Osteocyte (in vitro differentiated cells): Measurements from ENCODE around the gene HK2. TPM values are rescaled to one million over a fixed set of nuclear protein-coding genes. Genes with fewer than 3 reads are reported as not detected.
"Not testable (repeated sequence)": the region's sequence is repeated elsewhere in the genome, so short reads cannot be mapped to it uniquely, and the experiment has no call there.

Experiments
- DNase-seq: peaks from one replicate; pipeline ENCODE4 v3.0.0; 2021; ENCODE audit warnings: mixed read lengths; ENCODE audit not compliant: unreplicated experiment; ENCODE audit errors: extremely low spot score
- H3K27ac Mint-ChIP-seq: one replicate; pipeline ENCODE4 v1.8.0; 2021; ENCODE audit warnings: mild to moderate bottlenecking, mixed read lengths; ENCODE audit not compliant: unreplicated experiment
- H3K27me3 Mint-ChIP-seq: one replicate; pipeline ENCODE4 v1.8.0; 2021; ENCODE audit warnings: mixed read lengths; ENCODE audit not compliant: unreplicated experiment
- H3K36me3 Mint-ChIP-seq: one replicate; pipeline ENCODE4 v1.8.0; 2021; ENCODE audit warnings: mixed read lengths; ENCODE audit not compliant: unreplicated experiment
- H3K4me1 Mint-ChIP-seq: one replicate; pipeline ENCODE4 v1.8.0; 2021; ENCODE audit warnings: mixed read lengths; ENCODE audit not compliant: unreplicated experiment
- H3K4me3 Mint-ChIP-seq: one replicate; pipeline ENCODE4 v1.8.0; 2021; ENCODE audit warnings: mild to moderate bottlenecking, moderate library complexity, mixed read lengths; ENCODE audit not compliant: unreplicated experiment
- H3K9me3 Mint-ChIP-seq: one replicate; pipeline ENCODE4 v1.8.0; 2021; ENCODE audit warnings: mixed read lengths; ENCODE audit not compliant: unreplicated experiment
- CTCF ChIP-seq: fragments of 200-600 bp; sonication (generic); IDR thresholded peaks from 2 replicates; pipeline ENCODE4 v1.5.0; 2021; ENCODE audit warnings: antibody characterized with exemption, mild to moderate bottlenecking, moderate library complexity
- total RNA-seq: library from RNA; stranded (reverse); gene quantifications from 2 replicates; pipeline ENCODE4 v1.2.1, GENCODE V29; 2021

The HK2 gene
- total RNA-seq, 1 donor from 2014 or later, result 14.1 TPM

- DNase-seq, result no peak
- Mint-ChIP-seq H3K4me3 (no peak overlapping the region), H3K9me3 (peaks cover 3% of the 10 kb centered on the region), H3K36me3 (no peaks in the 10 kb centered on the region), H3K27ac (no peak overlapping the region), H3K27me3 (peaks cover 4% of the 10 kb centered on the region), H3K4me1 (peaks cover 5% of the 10 kb centered on the region)
- no peak for TF ChIP-seq CTCF
Observed at GRCh38 chr2:74828543-74828942, 5.4 kb upstream of the HK2 start.

- H3K27ac Mint-ChIP-seq, result no peak overlapping the region
- TF ChIP-seq CTCF, result no peak
- H3K4me3 Mint-ChIP-seq, result no peak overlapping the region
- H3K9me3 Mint-ChIP-seq, result peaks cover 3% of the 10 kb centered on the region
- H3K36me3 Mint-ChIP-seq, result no peaks in the 10 kb centered on the region
- peaks cover 4% of the 10 kb centered on the region for H3K27me3 Mint-ChIP-seq
- H3K4me1 Mint-ChIP-seq, result peaks cover 22% of the 10 kb centered on the region
- no peak for DNase-seq
Observed at GRCh38 chr2:74831693-74832530, 2.0 kb upstream of the HK2 start.

- peak overlapping the region; percentile 93 for H3K27ac Mint-ChIP-seq
- peak overlapping the region; percentile 91 for H3K4me3 Mint-ChIP-seq
- not testable (repeated sequence) for DNase-seq, H3K9me3 Mint-ChIP-seq, H3K36me3 Mint-ChIP-seq, H3K27me3 Mint-ChIP-seq
- H3K4me1 Mint-ChIP-seq, result peaks cover 27% of the 10 kb centered on the region
Observed at GRCh38 chr2:74834234-74834791, 386 bp downstream of the HK2 start.

- peak overlapping the region; percentile 93 for H3K27ac Mint-ChIP-seq
- no peak for DNase-seq
- no peaks in the 10 kb centered on the region for H3K36me3 Mint-ChIP-seq
- H3K9me3 Mint-ChIP-seq, result peaks cover 3% of the 10 kb centered on the region
- H3K4me1 Mint-ChIP-seq, result peaks cover 27% of the 10 kb centered on the region
- no peaks in the 10 kb centered on the region for H3K27me3 Mint-ChIP-seq
- TF ChIP-seq CTCF, result no peak
- peak overlapping the region; percentile 91 for H3K4me3 Mint-ChIP-seq
Observed at GRCh38 chr2:74834792-74835755, 1.1 kb downstream of the HK2 start.

- peak overlapping the region; percentile 11 for H3K27ac Mint-ChIP-seq
- H3K4me1 Mint-ChIP-seq, result peaks cover 27% of the 10 kb centered on the region
- no peak for DNase-seq
- H3K9me3 Mint-ChIP-seq, result no peaks in the 10 kb centered on the region
- peak overlapping the region; percentile 91 for H3K4me3 Mint-ChIP-seq
- H3K36me3 Mint-ChIP-seq, result no peaks in the 10 kb centered on the region
- peak; percentile 73 for TF ChIP-seq CTCF
- H3K27me3 Mint-ChIP-seq, result no peaks in the 10 kb centered on the region
Observed at GRCh38 chr2:74835831-74836674, 2.1 kb downstream of the HK2 start.
